K562 (cell line): ENCODE data around the gene PADI4. TPM values are rescaled to one million over a fixed set of nuclear protein-coding genes. Genes with fewer than 3 reads are reported as not detected.

ENCODE experiments used
- ATAC-seq: fragments of 200-7000 bp; cut with Tn5 transposase; 3 replicates; pipeline ENCODE4 v1.9.1; 2020; ENCODE audit warnings: moderate library complexity
- BruUV-seq: library from RNA; stranded (reverse); fragments of 400-500 nt; replicated peaks from 2 replicates; lab custom pipeline; 2021; lab: Mats Ljungman, UMichigan
- CTCF ChIA-PET: fragments of 300-600 bp; formaldehyde crosslinking; extraction: SDS; loops from one replicate; lab custom pipeline; 2021; ENCODE audit warnings: low intra/inter-chr PET ratio; lab: Yijun Ruan, JAX
- POLR2A ChIA-PET: fragments of 300-600, 350-650 bp; sonication (Branson Sonifier 250); formaldehyde crosslinking; extraction: SDS; loops from one replicate; lab custom pipeline; 2021; ENCODE audit warnings: antibody characterized with exemption, inconsistent platforms; lab: Yijun Ruan, JAX
- DNase-seq, 4 experiments: peaks; one replicate each; pipeline versions ENCODE4 v3.0.0 to v3.0.0-alpha.2; 2011 to 2018; ENCODE audit warnings: low spot score in 3 of 4, mixed read lengths in 3 of 4; ENCODE audit errors: extremely low read depth in 1 of 4
- FAIRE-seq: peaks from 2 replicates; lab custom pipeline; 2011; peaks lifted over from hg19 to GRCh38; lab: Jason Lieb, UNC
- H2AFZ ChIP-seq: 2 replicates; pipeline ENCODE4 v1.6.0; 2011; ENCODE audit warnings: low read depth, low read length, control low read depth, inconsistent platforms
- H3K27ac ChIP-seq: fragments of 200-600 bp; 3 replicates; pipeline ENCODE4 v1.8.0; 2011; ENCODE audit warnings: low read depth, mild to moderate bottlenecking, control low read depth, inconsistent platforms, low read length, moderate library complexity, mixed read lengths; ENCODE audit errors: extremely low read depth
- H3K27me3 ChIP-seq, 2 experiments: fragments of 300-600 bp in 1 of 2; 2 replicates in 1 of 2; 3 replicates in 1 of 2; pipeline versions ENCODE4 v1.6.0 to v1.8.0; 2011; ENCODE audit warnings: inconsistent platforms in 2 of 2, low read length in 2 of 2, mild to moderate bottlenecking in 1 of 2, mixed read lengths in 1 of 2, moderate library complexity in 1 of 2; ENCODE audit not compliant: control insufficient read depth in 2 of 2, insufficient read depth in 2 of 2
- H3K36me3 ChIP-seq: fragments of 300-600 bp; 3 replicates; pipeline ENCODE4 v1.8.0; 2011; ENCODE audit warnings: mild to moderate bottlenecking, low read length, inconsistent platforms; ENCODE audit not compliant: control insufficient read depth, insufficient read depth
- H3K4me1 ChIP-seq, 2 experiments: fragments of 200-600 bp in 1 of 2; replicated peaks in 1 of 2; 2 replicates in 1 of 2; 3 replicates in 1 of 2; pipeline versions ENCODE4 v1.5.1 to v1.8.0; 2011; ENCODE audit warnings: inconsistent platforms in 2 of 2, low read length in 2 of 2, mild to moderate bottlenecking in 1 of 2, mixed read lengths in 1 of 2, moderate library complexity in 1 of 2; ENCODE audit not compliant: control insufficient read depth in 2 of 2, insufficient read depth in 2 of 2
- H3K4me2 ChIP-seq: 2 replicates; pipeline ENCODE4 v1.6.1; 2011; ENCODE audit warnings: low read length, control low read depth, inconsistent platforms, mixed read lengths; ENCODE audit not compliant: insufficient read depth
- H3K4me3 ChIP-seq: fragments of 200-600 bp; sonication (generic), shearing (Covaris generic); 2 replicates; pipeline ENCODE4 v1.5.1; 2016; ENCODE audit warnings: control low read depth, inconsistent platforms
- H3K79me2 ChIP-seq: fragments of 200-600 bp; 3 replicates; pipeline ENCODE4 v1.8.0; 2011; ENCODE audit warnings: low read length, inconsistent platforms; ENCODE audit not compliant: control insufficient read depth, insufficient read depth
- H3K9ac ChIP-seq, 2 experiments: 2 replicates each; pipeline versions ENCODE4 v1.6.0 to v1.6.1; 2011; ENCODE audit warnings: low read depth in 2 of 2, low read length in 2 of 2, control low read depth in 1 of 2, inconsistent platforms in 1 of 2, mild to moderate bottlenecking in 1 of 2, mixed read lengths in 1 of 2; ENCODE audit not compliant: insufficient read depth in 1 of 2
- H3K9me1 ChIP-seq: one replicate; pipeline ENCODE4 v1.6.0; 2011; ENCODE audit warnings: inconsistent platforms, mild to moderate bottlenecking, low read length, moderate library complexity; ENCODE audit not compliant: control insufficient read depth, insufficient read depth
- H3K9me3 ChIP-seq: replicated peaks from 2 replicates; pipeline ENCODE4 v1.5.1; 2011; ENCODE audit warnings: low read depth, low read length, inconsistent platforms; ENCODE audit not compliant: control insufficient read depth, insufficient read depth
- H4K20me1 ChIP-seq: replicated peaks from 2 replicates; pipeline ENCODE4 v1.6.1; 2011; ENCODE audit warnings: low read length, inconsistent platforms, mixed read lengths; ENCODE audit not compliant: control insufficient read depth, insufficient read depth
- ARID1B ChIP-seq: fragments of 450-650 bp; IDR thresholded peaks from 2 replicates; pipeline ENCODE4 v1.6.1; 2016; ENCODE audit warnings: antibody characterized with exemption, mild to moderate bottlenecking, inconsistent platforms
- BHLHE40 ChIP-seq: IDR thresholded peaks from 2 replicates; pipeline ENCODE4 v1.6.1; 2011; ENCODE audit warnings: low read length, improper control_type of control experiment
- EZH2 ChIP-seq: IDR thresholded peaks from 2 replicates; pipeline ENCODE4 v1.6.1; 2012; ENCODE audit warnings: low read depth, mild to moderate bottlenecking, inconsistent platforms, low read length, borderline replicate concordance
- PTRF ChIP-seq: fragments of 450-650 bp; IDR thresholded peaks from 2 replicates; pipeline ENCODE4 v1.6.1; 2016; ENCODE audit warnings: mild to moderate bottlenecking, missing genetic modification characterization, missing compliant biosample characterization
- PYGO2 ChIP-seq: fragments of 450-650 bp; IDR thresholded peaks from 2 replicates; pipeline ENCODE4 v1.6.1; 2016; ENCODE audit warnings: mild to moderate bottlenecking, missing genetic modification characterization, moderate library complexity, missing compliant biosample characterization
- TBL1XR1 ChIP-seq, 2 experiments: IDR thresholded peaks; 2 replicates each; pipeline ENCODE4 v1.6.1; 2012; ENCODE audit warnings: improper control_type of control experiment in 2 of 2, low read length in 2 of 2, mild to moderate bottlenecking in 1 of 2
- ZBTB43 ChIP-seq: sonication (generic); formaldehyde crosslinking; IDR thresholded peaks from 2 replicates; pipeline ENCODE4 v1.8.0; 2023; ENCODE audit warnings: mild to moderate bottlenecking, missing genetic modification reagents
- ZEB2 ChIP-seq: fragments of 450-650 bp; IDR thresholded peaks from 2 replicates; pipeline ENCODE4 v1.6.1; 2016
- ZNF77 ChIP-seq: fragments of 250-450 bp; sonication (Bioruptor Pico); IDR thresholded peaks from 2 replicates; pipeline ENCODE4 v1.5.0; 2020
- WGBS: fragments of 100-300 bp; shearing (Covaris generic); methylation state at CpG from one replicate; pipeline ENCODE4 v1.1.6; 2016; ENCODE audit warnings: low coverage, mixed read lengths; ENCODE audit not compliant: insufficient coverage; ENCODE audit errors: missing lambda C conversion rate; 5-methylcytosine and 5-hydroxymethylcytosine counted together
- in situ Hi-C: fragments of 300-500 bp; cut with MboI; formaldehyde crosslinking; loops from 4 replicates; pipeline ENCODE4 v1.15.0; 2018; ENCODE audit warnings: inconsistent platforms, mixed read lengths
- intact Hi-C: fragments of 100-400 bp; cut with micrococcal nuclease; formaldehyde crosslinking; loops from 2 replicates; pipeline ENCODE4 v1.14.2; 2022
- polyA plus RNA-seq, 8 experiments: library from polyadenylated mRNA; depleted of rRNA in 4 of 8; stranded (reverse) in 5 of 8; unstranded in 3 of 8; fragments of >200 nt; fragmentation: Nextera tagmentation in 2 of 8; fragmentation: Illumina TruSeq in 1 of 8; extraction: Ambion mirVana in 2 of 8; extraction: Trizol in 1 of 8; gene quantifications; 2 replicates each; pipeline versions ENCODE4 v1.2.1 to v1.2.3, GENCODE V29; 2011 to 2014; ENCODE audit warnings: inconsistent platforms in 1 of 8, missing spikeins in 1 of 8
- total RNA-seq, 7 experiments: library from RNA; depleted of rRNA in 6 of 7; stranded (reverse); fragments of >200 nt in 6 of 7; fragmentation: Illumina TruSeq in 2 of 7; extraction: Trizol in 2 of 7; gene quantifications; 2 replicates each; pipeline versions ENCODE4 v1.2.1 to v1.2.3, GENCODE V29; 2011 to 2021; ENCODE audit warnings: low replicate concordance in 1 of 7
- TF ChIP-seq, protein P1 (sequence below): sonication (generic); formaldehyde crosslinking; IDR thresholded peaks from 2 replicates; pipeline ENCODE4 v1.8.0; 2022; ENCODE audit warnings: missing genetic modification reagents, mild to moderate bottlenecking, borderline replicate concordance
- TF ChIP-seq, protein P2 (sequence below): IDR thresholded peaks from 3 replicates; pipeline ENCODE4 v1.6.1; 2011; ENCODE audit warnings: borderline replicate concordance, mild to moderate bottlenecking; ENCODE audit not compliant: insufficient read length, insufficient read depth
- TF ChIP-seq, protein P3 (sequence below): fragments of 250-450 bp; sonication (Bioruptor Pico); IDR thresholded peaks from 2 replicates; pipeline ENCODE4 v1.8.0; 2021; ENCODE audit warnings: moderate library complexity, mild to moderate bottlenecking, inconsistent platforms

The PADI4 gene
- total and polyA plus RNA-seq, 9 of the 15 experiments (the other 6 are each of a cell fraction or from before 2014, with no cell fraction given), result 0.22 to 0.33 TPM; not detected in 7

GRCh38 chr1:17306921-17307320, 1.1 kb upstream of the PADI4 start:
- Histone ChIP-seq H3K9ac (no peak overlapping the region), H3K4me1 (peaks cover 13 to 16% of the 10 kb centered on the region in 2 experiments), H3K4me3 (no peak overlapping the region), H3K27ac (no peak overlapping the region), H3K79me2 (no peaks in the 10 kb centered on the region), H3K36me3 (no peaks in the 10 kb centered on the region), H2AFZ (no peak overlapping the region), H3K4me2 (no peak overlapping the region), H3K27me3 (peaks cover 6 to 34% of the 10 kb centered on the region in 2 experiments; a peak in 4 of 5 replicates), H3K9me1 (peaks cover 4% of the 10 kb centered on the region)
- no TSS peak for BruUV-seq
- in situ Hi-C loops, result no loop called here
- FAIRE-seq (no peak), ATAC-seq (no peak), DNase-seq (no peak)
- intact Hi-C loops, result no loop called here
- TF ChIP-seq, protein P1, sequence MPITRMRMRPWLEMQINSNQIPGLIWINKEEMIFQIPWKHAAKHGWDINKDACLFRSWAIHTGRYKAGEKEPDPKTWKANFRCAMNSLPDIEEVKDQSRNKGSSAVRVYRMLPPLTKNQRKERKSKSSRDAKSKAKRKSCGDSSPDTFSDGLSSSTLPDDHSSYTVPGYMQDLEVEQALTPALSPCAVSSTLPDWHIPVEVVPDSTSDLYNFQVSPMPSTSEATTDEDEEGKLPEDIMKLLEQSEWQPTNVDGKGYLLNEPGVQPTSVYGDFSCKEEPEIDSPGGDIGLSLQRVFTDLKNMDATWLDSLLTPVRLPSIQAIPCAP (CRISPR knock-in tag), result no peak
- no peak for TF ChIP-seq ZEB2
- TF ChIP-seq BHLHE40, result no peak
- no peak for TF ChIP-seq PTRF (tag)
- no peak for TF ChIP-seq PYGO2 (tag)
- TF ChIP-seq ARID1B, result no peak
- TF ChIP-seq ZBTB43 (CRISPR knock-in tag), result no peak
- TF ChIP-seq, protein P2, sequence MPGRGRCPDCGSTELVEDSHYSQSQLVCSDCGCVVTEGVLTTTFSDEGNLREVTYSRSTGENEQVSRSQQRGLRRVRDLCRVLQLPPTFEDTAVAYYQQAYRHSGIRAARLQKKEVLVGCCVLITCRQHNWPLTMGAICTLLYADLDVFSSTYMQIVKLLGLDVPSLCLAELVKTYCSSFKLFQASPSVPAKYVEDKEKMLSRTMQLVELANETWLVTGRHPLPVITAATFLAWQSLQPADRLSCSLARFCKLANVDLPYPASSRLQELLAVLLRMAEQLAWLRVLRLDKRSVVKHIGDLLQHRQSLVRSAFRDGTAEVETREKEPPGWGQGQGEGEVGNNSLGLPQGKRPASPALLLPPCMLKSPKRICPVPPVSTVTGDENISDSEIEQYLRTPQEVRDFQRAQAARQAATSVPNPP, result no peak
- TF ChIP-seq TBL1XR1 (IDR thresholded peaks at IDR 0.05; ENCODE audit: low read length in 2 of 2), result no peak
- TF ChIP-seq EZH2, result no peak
- TF ChIP-seq ZNF77 (CRISPR knock-in tag), result no peak
- TF ChIP-seq, protein P3, sequence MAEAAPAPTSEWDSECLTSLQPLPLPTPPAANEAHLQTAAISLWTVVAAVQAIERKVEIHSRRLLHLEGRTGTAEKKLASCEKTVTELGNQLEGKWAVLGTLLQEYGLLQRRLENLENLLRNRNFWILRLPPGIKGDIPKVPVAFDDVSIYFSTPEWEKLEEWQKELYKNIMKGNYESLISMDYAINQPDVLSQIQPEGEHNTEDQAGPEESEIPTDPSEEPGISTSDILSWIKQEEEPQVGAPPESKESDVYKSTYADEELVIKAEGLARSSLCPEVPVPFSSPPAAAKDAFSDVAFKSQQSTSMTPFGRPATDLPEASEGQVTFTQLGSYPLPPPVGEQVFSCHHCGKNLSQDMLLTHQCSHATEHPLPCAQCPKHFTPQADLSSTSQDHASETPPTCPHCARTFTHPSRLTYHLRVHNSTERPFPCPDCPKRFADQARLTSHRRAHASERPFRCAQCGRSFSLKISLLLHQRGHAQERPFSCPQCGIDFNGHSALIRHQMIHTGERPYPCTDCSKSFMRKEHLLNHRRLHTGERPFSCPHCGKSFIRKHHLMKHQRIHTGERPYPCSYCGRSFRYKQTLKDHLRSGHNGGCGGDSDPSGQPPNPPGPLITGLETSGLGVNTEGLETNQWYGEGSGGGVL (CRISPR knock-in tag), result no peak
- TF ChIP-seq, all 486 proteins: peak for 0
- POLR2A ChIA-PET, result no interaction called here
- WGBS, result 15% methylated on average over 6 of the region's 6 CpGs
- Histone ChIP-seq H3K9me3 (0 out of 2 replicates have a peak, but pooled peaks cover under 1% of the 10 kb centered on the region), H4K20me1 (no peaks in the 10 kb centered on the region; the same call in 1 of the 2 replicates)
- CTCF ChIA-PET, result no interaction called here
